ENCODE data around the gene OSER1. TPM values are rescaled to one million over a fixed set of nuclear protein-coding genes. Genes with fewer than 3 reads are reported as not detected.

Gene OSER1
- total RNA-seq, 1 donor from 2014 or later = 51.8 TPM

DNA sequence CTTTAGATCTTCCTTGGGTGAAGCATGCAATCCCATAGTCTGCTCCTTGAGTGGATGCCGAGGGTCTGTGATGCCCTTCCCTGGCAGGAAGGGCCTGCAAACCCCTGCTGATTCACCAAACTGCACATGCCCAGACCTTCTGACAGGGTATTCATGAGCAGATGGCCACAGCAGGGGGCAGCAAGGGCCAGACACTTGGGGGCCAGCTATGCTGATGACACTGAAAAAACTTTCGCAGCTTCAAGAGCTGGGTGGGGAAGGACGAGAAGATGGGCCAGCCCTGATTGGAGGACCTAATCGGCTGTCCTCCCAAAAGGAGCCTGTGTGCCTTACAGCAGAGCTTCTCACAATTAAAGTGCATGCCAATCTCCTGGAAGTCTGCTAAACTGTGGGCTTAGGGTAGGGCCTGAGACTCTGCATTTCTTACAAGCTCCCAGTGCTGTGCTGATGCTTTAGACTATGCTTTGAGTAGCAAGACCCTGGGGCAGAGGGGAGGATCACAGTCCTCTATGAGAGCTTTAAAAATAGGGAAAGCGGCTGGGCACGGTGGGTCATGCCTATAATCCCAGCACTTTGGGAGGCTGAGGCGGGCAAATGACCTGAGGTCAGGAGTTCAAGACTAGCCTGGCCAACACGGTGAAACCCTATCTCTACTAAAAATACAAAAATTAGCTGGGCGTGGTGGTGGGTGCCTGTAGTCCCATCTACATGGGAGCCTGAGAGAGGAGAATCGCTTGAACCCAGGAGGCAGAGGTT is 21.3 kb upstream of the OSER1 start:
- Histone ChIP-seq H3K79me2 (ENCODE audit: low read depth) (no peaks in the 10 kb centered on the region), H3F3A (ENCODE audit: low read depth) (no peaks in the 10 kb centered on the region), H3K9ac (no peak overlapping the region), H3K9me3 (ENCODE audit: low read depth) (no peaks in the 10 kb centered on the region), H2AFZ (replicated peaks) (peak overlapping the region; percentile 68), H3K4me1 (peaks cover 5% of the 10 kb centered on the region), H4K20me1 (ENCODE audit: low read depth) (no peaks in the 10 kb centered on the region), H3K27me3 (no peaks in the 10 kb centered on the region), H3K4me3 (no peak overlapping the region), H3K4me2 (no peak overlapping the region), H3K36me3 (no peaks in the 10 kb centered on the region), H3K27ac (no peak overlapping the region)
- Mint-ChIP-seq H3K4me3 (no peak overlapping the region), H3K36me3 (no peaks in the 10 kb centered on the region), H3K27ac (no peak overlapping the region), H3K4me1 (peaks cover 18% of the 10 kb centered on the region), H3K9me3 (no peaks in the 10 kb centered on the region), H3K27me3 (ENCODE audit: insufficient read depth, low read depth) (no peaks in the 10 kb centered on the region)
- TF ChIP-seq EZH2phosphoT487 (IDR thresholded peaks at IDR 0.05) = no peak
- DNase-seq (ENCODE audit: low spot score) = peak; percentile 25

DNA sequence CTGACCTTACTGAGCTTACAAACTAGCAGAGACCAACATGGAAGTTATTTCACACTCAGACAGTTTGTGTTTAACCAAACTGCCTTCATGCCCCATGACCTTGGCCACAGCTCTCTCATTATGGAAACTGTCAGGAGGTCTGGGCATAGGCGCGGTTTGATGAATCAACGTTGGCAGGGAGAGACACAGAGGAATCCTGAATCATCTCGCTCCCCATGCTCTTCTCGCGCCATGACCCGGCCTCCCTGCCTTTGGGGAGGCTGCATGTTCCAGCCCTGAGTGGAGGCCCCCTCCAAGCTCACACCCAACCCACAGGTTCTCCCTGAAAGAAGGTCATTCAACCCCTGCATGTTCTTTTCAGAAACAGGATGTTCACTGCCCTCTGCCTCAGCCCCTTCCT is 20.6 kb upstream of the OSER1 start:
- no peak overlapping the region for H3K27ac ChIP-seq
- Mint-ChIP-seq H3K36me3 (no peaks in the 10 kb centered on the region), H3K27me3 (ENCODE audit: insufficient read depth, low read depth) (no peaks in the 10 kb centered on the region), H3K4me3 (no peak overlapping the region), H3K27ac (no peak overlapping the region), H3K9me3 (no peaks in the 10 kb centered on the region), H3K4me1 (peaks cover 18% of the 10 kb centered on the region)
- peaks cover 5% of the 10 kb centered on the region for H3K4me1 ChIP-seq
- no peak overlapping the region for H3K4me2 ChIP-seq
- no peaks in the 10 kb centered on the region for H3K9me3 ChIP-seq (ENCODE audit: low read depth)
- H3F3A ChIP-seq (ENCODE audit: low read depth) = no peaks in the 10 kb centered on the region
- no peak overlapping the region for H3K4me3 ChIP-seq
- H3K9ac ChIP-seq = no peak overlapping the region
- H3K79me2 ChIP-seq (ENCODE audit: low read depth) = no peaks in the 10 kb centered on the region
- no peak for DNase-seq (ENCODE audit: low spot score)
- no peaks in the 10 kb centered on the region for H3K27me3 ChIP-seq
- no peaks in the 10 kb centered on the region for H4K20me1 ChIP-seq (ENCODE audit: low read depth)
- TF ChIP-seq EZH2 (IDR thresholded peaks at IDR 0.05) (no peak), EZH2phosphoT487 (IDR thresholded peaks at IDR 0.05) (no peak)
- no peaks in the 10 kb centered on the region for H3K36me3 ChIP-seq
- H2AFZ ChIP-seq (replicated peaks) = peak overlapping the region; percentile 68

DNA sequence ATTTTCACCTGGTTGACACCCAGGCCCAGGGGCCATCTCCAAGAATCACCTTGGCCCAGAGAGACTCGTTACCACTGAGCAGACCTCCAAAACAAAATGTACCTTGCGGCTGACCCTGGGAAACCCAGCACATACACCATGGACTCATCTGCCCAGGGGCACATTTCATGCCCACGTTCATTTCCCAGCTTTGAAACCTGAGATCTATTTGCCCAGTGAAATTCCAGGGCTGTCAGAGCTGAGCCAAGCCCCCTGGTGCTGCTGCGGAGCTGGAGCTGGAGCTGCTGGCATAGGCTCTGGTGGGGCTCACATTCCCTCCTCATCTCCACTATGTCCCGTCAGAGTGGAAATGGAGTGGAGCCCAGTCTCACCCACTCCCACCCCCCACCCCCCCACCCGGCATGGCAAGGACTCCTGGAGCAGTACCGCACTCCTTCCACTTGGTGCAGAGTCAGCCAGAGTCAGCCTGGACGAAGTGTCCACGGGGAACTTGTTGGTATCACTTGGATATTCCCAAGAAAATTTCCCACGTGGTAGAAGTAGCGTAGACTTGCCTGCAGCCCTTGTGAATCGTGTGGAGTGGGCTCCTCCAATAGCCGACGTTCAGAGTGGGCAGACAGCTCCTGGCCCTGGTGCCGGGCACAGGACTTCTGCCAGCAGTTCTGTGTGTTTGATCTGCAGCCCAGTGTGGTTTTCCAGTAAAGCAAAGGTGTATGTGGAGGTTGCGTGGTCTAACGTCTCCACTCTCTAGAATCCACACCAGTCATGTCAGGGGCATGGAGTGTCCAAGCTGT is 18.1 kb upstream of the OSER1 start:
- no peak overlapping the region for H3K27ac ChIP-seq
- H3K9me3 Mint-ChIP-seq = no peaks in the 10 kb centered on the region

GRCh38 chr20:44224637-44225036 is 14.1 kb upstream of the OSER1 start:
- Mint-ChIP-seq H3K27ac (no peak overlapping the region), H3K36me3 (no peaks in the 10 kb centered on the region), H3K27me3 (ENCODE audit: insufficient read depth, low read depth) (no peaks in the 10 kb centered on the region), H3K4me1 (peaks cover 11% of the 10 kb centered on the region), H3K9me3 (no peaks in the 10 kb centered on the region), H3K4me3 (no peak overlapping the region)
- no peak overlapping the region for H2AFZ ChIP-seq (replicated peaks)
- no peak overlapping the region for H3K4me3 ChIP-seq
- peaks cover 6% of the 10 kb centered on the region for H3K4me1 ChIP-seq
- H3K36me3 ChIP-seq = no peaks in the 10 kb centered on the region
- DNase-seq (ENCODE audit: low spot score) = no peak
- no peaks in the 10 kb centered on the region for H3K9me3 ChIP-seq (ENCODE audit: low read depth)
- no peak overlapping the region for H3K9ac ChIP-seq
- no peaks in the 10 kb centered on the region for H3F3A ChIP-seq (ENCODE audit: low read depth)
- H4K20me1 ChIP-seq (ENCODE audit: low read depth) = no peaks in the 10 kb centered on the region
- no peak overlapping the region for H3K4me2 ChIP-seq
- H3K27me3 ChIP-seq = no peaks in the 10 kb centered on the region
- no peaks in the 10 kb centered on the region for H3K79me2 ChIP-seq (ENCODE audit: low read depth)
- H3K27ac ChIP-seq = no peak overlapping the region
- TF ChIP-seq EZH2 (IDR thresholded peaks at IDR 0.05) (no peak), EZH2phosphoT487 (IDR thresholded peaks at IDR 0.05) (no peak)
- TF ChIP-seq, protein P1, sequence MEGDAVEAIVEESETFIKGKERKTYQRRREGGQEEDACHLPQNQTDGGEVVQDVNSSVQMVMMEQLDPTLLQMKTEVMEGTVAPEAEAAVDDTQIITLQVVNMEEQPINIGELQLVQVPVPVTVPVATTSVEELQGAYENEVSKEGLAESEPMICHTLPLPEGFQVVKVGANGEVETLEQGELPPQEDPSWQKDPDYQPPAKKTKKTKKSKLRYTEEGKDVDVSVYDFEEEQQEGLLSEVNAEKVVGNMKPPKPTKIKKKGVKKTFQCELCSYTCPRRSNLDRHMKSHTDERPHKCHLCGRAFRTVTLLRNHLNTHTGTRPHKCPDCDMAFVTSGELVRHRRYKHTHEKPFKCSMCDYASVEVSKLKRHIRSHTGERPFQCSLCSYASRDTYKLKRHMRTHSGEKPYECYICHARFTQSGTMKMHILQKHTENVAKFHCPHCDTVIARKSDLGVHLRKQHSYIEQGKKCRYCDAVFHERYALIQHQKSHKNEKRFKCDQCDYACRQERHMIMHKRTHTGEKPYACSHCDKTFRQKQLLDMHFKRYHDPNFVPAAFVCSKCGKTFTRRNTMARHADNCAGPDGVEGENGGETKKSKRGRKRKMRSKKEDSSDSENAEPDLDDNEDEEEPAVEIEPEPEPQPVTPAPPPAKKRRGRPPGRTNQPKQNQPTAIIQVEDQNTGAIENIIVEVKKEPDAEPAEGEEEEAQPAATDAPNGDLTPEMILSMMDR (IDR thresholded peaks at IDR 0.05) = no peak

More for the DNA sequence above, 18.1 kb upstream of the OSER1 start:
- Histone ChIP-seq H3K27me3 (no peaks in the 10 kb centered on the region), H3K4me2 (no peak overlapping the region), H3K4me1 (peaks cover 5% of the 10 kb centered on the region), H3K36me3 (no peaks in the 10 kb centered on the region), H3F3A (ENCODE audit: low read depth) (no peaks in the 10 kb centered on the region), H4K20me1 (ENCODE audit: low read depth) (no peaks in the 10 kb centered on the region), H3K79me2 (ENCODE audit: low read depth) (no peaks in the 10 kb centered on the region), H3K4me3 (no peak overlapping the region), H3K9ac (no peak overlapping the region), H3K9me3 (ENCODE audit: low read depth) (no peaks in the 10 kb centered on the region), H2AFZ (replicated peaks) (no peak overlapping the region)
- no peak overlapping the region for H3K4me3 Mint-ChIP-seq
- peaks cover 18% of the 10 kb centered on the region for H3K4me1 Mint-ChIP-seq
- no peaks in the 10 kb centered on the region for H3K27me3 Mint-ChIP-seq (ENCODE audit: insufficient read depth, low read depth)
- TF ChIP-seq EZH2 (IDR thresholded peaks at IDR 0.05) = no peak
- TF ChIP-seq EZH2phosphoT487 (IDR thresholded peaks at IDR 0.05) = no peak
- TF ChIP-seq, protein P1 (IDR thresholded peaks at IDR 0.05) = no peak
- peak overlapping the region; percentile 54 for H3K27ac Mint-ChIP-seq
- no peak for DNase-seq (ENCODE audit: low spot score)
- H3K36me3 Mint-ChIP-seq = no peaks in the 10 kb centered on the region

Data from neural progenitor cell (in vitro differentiated cells).